Erythroblast (primary cell): ENCODE measurements around the gene GGCX.
"Not testable (repeated sequence)": the region's sequence is repeated elsewhere in the genome, so short reads cannot be mapped to it uniquely, and the experiment has no call there.

Experiments used
- DNase-seq, 2 experiments: peaks; one replicate each; lab custom pipeline; 2025; lab: John Stamatoyannopoulos, UW
- GATA1 ChIP-seq: IDR thresholded peaks from 2 replicates; pipeline ENCODE4 v1.6.1; 2011; ENCODE audit warnings: low read depth, mild to moderate bottlenecking, control low read depth, low read length, moderate library complexity
- POLR2A ChIP-seq: IDR thresholded peaks from 2 replicates; pipeline ENCODE4 v1.6.1; 2011; ENCODE audit warnings: mild to moderate bottlenecking, low read length

GGCX gene

DNA sequence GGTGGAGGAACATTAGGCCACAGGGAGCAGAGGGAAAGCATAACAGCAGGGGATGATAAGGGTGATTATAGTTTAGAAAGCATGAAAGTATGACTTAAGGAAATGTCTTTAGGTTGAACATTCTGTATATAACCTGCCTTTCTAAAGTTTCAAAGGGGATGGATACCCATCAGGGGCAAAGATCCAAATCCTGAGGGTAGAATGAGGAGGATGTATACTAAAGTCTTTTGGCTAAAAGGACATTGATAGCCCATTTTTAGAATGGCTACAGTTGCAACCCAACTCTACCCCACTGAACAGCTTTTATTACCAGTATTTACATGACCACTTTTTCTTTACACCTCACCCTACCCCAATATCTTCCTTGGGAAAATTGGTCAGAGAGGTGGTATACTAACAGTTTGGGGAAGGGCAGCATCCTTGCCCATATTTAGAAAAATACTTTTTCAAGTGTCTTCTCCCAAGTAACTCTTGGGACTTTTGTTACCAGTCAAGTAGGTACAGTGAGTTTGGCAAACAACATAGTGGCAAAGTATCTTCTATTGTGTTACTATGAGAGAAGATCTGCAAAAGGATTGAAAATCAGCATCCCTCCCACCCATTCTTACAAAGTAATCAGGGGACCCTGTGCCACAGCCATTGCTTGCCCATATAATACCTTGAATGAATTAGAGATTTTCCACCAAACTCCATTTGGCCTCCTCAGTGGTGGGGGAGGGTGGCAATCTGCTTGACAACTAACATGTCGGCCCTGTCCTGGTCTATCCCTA lies 14.0 kb downstream of the GGCX start:
- no peak for DNase-seq

DNA sequence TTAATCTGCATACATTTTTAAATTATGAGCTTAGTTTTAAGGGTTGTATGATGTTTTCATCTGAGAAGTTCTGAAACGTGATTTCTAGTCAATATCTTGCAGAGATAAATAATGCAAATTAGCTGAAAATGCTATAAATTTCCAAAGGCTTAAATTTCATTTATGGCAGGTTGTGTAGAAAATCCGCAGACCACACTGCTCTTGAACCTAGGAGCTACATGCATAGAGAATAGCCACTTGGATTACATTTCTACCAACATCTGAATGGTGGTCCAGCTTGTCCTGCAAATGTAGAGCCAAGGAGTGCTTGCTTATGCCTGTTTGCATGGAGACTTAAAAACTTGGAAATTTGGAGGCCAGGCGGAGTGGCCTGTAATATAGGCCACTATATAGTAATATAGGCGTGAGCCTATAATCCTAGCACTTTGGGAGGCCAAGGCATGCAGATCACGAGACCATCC lies 15.5 kb downstream of the GGCX start:
- peak in 1 of 2 experiments; percentile 23 for DNase-seq
- TF ChIP-seq POLR2A = peak; percentile 70
- no peak for TF ChIP-seq GATA1

More for the DNA sequence above, 14.0 kb downstream of the GGCX start:
- TF ChIP-seq GATA1 = no peak
- TF ChIP-seq POLR2A = peak; percentile 75

DNA sequence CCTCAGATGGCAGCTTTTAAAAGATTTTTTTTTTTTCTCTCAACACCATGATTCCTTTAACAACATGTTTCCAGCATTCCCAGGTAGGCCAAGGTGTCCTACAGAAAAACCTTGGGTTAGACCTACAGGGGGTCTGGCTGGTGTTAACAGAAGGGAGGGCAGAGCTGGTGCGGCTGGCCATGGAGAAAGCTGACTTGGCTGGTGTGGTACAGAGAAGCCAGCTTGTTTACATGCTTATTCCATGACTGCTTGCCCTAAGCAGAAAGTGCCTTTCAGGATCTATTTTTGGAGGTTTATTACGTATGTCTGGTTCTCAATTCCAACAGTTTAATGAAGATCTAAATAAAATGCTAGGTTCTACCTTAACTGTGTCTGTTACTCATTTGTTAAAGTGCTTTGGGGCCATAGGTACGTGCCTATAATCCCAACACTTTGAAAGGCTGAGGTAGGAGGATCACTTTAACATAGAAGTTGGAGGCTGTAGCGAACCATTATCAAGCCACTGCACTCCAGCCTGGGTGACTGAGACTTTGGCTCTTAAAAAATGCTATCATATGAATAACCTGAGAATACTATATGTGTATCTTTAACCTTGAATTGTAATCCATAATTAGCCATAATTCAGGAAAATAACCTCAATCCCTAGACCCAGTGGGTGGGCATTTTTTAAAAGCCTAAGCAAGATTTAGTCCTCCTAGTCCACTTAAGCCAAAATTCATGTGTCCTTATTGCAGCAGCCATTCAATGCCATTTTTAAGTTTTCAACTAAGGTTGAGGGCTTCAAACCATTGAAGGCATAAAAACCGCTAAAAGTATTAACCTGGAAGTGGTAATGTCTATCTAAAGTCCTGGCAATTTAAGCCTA lies 16.1 kb downstream of the GGCX start:
- DNase-seq = not testable (repeated sequence)

DNA sequence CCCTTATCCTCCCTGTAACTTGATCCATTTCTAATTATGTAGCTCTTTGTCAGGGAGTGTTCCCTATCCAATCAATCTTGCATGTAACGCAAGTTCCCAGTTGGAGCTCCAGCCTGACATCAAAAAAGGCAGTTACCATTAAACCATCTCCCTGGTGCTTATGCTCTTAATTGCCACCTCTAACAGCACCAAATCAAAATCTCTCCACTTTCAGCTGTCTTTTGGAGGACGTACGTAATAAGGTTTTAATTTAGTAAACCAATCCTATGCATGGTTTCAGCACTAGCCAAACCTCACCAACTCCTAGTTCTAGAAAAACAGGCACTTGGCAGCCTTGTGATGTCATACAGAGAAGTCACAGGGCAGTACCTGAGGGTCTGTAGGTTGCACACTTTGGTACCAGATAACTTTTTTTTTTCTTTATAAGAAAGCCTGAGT lies 17.0 kb downstream of the GGCX start:
- DNase-seq = not testable (repeated sequence)

DNA sequence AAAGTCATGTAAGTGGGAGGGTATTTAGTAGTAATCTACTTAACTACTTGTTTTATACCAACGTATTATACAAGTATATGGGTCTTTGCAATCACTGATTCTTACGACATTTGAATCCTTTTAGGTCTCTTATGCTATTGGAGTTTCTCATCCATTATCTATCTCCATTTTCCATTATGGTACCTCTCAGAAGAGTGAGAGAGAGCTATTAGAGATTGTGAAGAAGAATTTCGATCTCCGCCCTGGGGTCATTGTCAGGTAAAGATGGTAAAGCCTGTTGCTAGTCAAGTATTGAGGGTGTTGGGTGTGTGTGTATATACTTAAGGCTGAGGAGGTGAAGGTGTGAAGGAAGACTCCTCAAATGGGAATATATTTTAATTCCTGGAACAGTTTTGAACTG lies 18.5 kb downstream of the GGCX start:
- TF ChIP-seq GATA1 (no peak), POLR2A (peak; percentile 3)
- no peak for DNase-seq

DNA sequence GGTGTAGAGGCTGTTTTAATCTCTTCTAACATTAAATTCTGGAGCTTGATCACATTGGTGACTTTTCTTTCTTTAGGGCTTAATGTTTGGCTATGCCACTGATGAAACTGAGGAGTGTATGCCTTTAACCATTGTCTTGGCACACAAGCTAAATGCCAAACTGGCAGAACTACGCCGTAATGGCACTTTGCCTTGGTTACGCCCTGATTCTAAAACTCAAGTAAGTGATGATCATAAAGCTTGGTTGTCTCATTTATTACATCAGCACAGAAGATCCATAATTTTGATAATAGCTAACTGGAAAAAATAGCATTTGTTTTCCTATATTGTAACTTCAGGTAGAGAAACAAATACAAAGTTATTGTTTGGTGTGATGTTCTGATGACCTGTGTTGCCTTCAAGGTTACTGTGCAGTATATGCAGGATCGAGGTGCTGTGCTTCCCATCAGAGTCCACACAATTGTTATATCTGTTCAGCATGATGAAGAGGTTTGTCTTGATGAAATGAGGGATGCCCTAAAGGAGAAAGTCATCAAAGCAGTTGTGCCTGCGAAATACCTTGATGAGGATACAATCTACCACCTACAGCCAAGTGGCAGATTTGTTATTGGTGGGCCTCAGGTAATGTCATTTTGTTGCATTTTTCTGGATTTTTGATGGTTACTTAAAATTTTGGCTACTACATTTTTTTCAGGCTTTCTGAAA lies 19.4 kb downstream of the GGCX start:
- TF ChIP-seq POLR2A (peak; percentile 17), GATA1 (no peak)
- DNase-seq = no peak

DNA sequence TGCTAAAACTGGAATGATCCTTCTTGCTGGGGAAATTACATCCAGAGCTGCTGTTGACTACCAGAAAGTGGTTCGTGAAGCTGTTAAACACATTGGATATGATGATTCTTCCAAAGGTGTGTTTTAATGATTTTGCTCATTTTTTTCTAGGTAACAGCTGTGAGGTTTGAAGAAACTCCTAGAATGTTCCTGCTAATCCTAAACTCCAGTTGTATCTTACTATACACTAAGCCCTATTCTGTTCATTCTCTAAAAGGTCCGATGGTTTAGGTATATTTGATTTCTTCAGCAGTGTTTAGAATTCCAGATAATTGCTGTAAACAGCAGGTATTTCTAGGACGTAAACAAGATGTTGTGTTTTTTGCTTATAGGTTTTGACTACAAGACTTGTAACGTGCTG lies 20.0 kb downstream of the GGCX start:
- TF ChIP-seq GATA1 (no peak), POLR2A (no peak)
- no peak for DNase-seq

DNA sequence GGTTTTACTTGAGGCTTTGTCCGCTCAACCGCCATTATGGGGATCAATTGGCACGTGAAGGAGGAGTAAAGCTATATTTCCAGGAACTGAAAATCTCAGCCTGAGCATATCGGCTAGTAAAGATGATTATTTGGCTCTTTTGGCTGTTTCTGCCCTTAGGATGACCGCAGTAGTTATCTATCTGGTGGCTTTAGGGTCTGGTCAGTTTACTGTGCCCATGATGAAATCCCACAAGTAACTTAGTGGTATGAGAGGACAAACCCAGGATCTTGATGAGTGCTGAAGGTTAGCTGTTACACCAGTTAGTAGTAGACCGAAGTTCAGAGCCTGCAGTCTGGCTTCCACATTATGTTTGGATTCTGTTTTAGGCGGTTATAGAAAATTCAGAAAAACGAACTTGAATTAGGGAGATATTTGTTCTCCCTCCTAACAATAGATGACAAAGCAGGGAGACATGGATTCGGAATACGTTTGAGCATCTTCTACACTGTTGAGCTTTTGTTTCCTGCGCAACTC lies 21.1 kb downstream of the GGCX start:
- peak in 1 of 2 experiments; percentile 64 for DNase-seq
- TF ChIP-seq GATA1 (no peak), POLR2A (peak; percentile 69)

DNA sequence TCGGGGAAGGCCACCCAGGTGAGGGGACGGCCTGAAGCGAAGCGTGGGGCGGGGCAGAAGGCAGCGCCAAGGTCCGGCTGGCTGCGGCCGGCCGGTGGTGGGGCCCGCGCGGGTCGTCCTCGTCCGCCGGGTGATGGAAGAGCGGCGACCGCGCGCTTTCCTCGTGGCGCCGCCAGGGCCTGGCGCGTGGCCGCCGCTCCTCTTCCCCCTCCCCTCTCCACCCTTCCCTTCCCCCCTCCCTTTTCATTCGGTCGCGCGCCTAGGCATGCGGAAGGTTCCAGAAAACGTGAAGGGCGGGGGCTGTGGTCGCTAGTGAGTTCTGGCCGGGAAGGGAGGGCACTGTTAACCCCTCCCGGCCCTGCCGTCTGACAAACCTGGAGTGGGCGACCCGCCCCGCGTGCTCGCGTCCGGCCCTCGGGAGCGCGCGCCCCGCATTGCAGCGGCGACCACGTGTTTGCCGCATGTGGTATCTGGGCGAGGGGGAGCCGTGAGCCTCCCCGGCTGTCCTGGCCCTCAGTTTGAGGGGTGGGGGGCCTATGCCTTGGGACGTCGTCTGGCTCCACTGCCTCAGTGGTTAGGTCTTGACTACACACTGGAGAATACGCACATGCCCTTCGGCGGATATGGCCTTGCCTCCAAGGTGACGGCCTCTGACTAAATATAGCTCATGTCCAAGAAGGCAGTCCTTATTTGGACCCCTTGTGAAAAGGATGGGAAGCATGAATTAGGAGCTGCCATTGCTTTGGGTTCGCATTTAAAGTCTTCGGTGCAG lies 21.7 kb downstream of the GGCX start:
- DNase-seq = peak; percentile 86 to 90
- TF ChIP-seq GATA1 (no peak), POLR2A (peak; percentile 92)

DNA sequence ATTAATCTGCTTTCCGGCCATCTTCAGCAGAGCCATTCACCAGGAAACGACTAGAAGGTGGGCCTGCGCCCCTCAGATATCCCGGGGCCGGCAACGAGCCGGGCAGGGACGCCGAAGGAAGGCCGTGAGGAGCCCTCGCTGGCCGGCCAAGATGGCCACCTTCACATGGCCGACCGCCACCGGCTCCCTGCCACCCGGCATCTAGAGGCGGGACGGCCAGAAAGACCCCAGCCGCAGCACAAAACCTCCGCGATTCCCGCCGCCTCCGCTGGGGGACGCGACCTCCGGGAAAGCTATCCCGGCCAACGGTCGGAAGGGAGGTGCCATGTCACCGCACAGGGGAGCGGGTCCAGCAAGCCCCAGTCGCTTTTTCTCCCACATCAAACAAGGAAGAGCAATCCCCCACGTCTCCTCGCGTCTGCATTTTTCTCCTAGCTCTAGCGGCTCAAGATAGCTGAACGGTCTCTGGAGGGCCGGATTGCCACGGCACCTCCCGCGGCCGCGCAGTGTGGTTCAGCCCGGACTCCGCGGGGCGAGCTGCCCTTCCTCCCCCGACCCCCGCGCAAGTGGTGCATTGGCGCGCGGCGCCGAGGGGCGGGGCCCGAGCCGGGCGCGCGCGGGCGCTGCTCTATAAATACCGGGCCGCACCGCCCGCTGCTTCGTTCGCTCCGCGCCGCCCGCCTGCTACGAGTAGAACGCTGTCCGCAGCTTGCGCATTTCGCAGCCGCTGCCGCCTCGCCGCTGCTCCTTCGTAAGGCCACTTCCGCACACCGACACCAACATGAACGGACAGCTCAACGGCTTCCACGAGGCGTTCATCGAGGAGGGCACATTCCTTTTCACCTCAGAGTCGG lies 22.6 kb downstream of the GGCX start, which contains the start of gene MAT2A:
Gene MAT2A, plus strand, starts transcription at position 662 of the 854 bp plus-strand sequence. Its CDS starts 120 bp downstream, at position 782.
- peak; percentile 94 to 97 for DNase-seq
- TF ChIP-seq GATA1 (no peak), POLR2A (peak; percentile 100)

DNA sequence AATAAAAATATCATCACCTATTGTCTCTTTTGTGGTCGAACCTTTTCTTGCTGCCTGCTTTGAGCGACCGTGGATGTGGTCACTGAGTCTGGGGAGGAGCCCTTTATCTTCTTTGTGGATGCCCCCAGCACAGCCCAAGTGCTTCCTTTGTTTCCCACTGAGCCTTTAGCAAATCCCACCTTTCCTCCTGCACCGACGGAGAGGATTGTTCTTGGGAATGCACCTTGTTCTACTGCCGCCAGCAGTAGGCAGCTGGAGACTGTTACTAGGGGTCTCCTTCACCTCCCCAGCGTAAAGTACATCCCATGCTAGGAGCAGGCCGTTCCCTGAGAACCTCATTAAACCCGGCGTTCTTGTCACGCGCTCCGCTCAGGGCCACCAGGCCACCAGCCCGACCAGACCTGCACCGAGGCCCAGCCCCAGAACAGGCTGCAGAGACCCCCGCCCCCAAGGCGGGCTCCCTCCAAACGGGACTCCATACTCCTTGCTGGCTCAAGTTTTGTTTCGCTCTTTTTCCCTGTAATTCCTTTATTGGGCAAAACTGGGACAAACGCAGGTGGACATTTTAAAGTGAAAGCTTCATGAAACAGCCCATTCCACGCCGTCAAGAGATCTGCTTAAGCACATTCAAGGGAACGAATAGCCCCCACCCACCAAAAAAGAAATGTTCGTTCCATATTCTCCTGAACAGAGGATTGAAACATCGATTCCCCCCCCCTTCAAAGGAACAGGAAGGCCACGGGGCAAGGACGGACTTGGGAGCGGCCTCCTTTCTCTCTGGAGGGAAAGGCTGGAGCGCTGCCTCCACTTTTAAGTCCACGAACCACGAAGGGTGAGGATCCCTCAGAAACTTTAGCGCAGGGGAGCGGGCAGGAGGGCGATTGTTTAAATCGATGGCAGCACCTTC lies 23.4 kb downstream of the GGCX start:
- TF ChIP-seq POLR2A (no peak), GATA1 (no peak)
- DNase-seq = peak; percentile 74 to 82
